Occipital lobe (tissue), 2 donors: ENCODE results near the gene TMEM245. TPM values are rescaled to one million over a fixed set of nuclear protein-coding genes. Genes with fewer than 3 reads are reported as not detected.

Experiments used
- DNase-seq: peaks from one replicate; lab custom pipeline; 2025; lab: John Stamatoyannopoulos, UW
- total RNA-seq: library from RNA; depleted of rRNA; stranded (reverse); fragments of >200 nt; gene quantifications from one replicate; pipeline ENCODE4 v1.2.3, GENCODE V29; 2014

Gene TMEM245
- total RNA-seq, 1 donor from 2014 or later = 85.0 TPM

- no peak for DNase-seq
These were observed 91.3 kb downstream of the TMEM245 start for GRCh38 chr9:109028457-109028856.

- DNase-seq = no peak
These were observed 92.6 kb downstream of the TMEM245 start for GRCh38 chr9:109027176-109027575.

- no peak for DNase-seq
These were observed 93.4 kb downstream of the TMEM245 start for GRCh38 chr9:109026306-109026705.

GRCh38 chr9:109022873-109023272, 96.9 kb downstream of the TMEM245 start:
- DNase-seq = no peak

- DNase-seq = no peak
These were observed 98.9 kb downstream of the TMEM245 start for GRCh38 chr9:109020581-109021511.

GRCh38 chr9:109020113-109020512, 99.6 kb downstream of the TMEM245 start:
- no peak for DNase-seq

GRCh38 chr9:109019420-109019819, 100.3 kb downstream of the TMEM245 start:
- DNase-seq = no peak

GRCh38 chr9:109017493-109017892, 102.3 kb downstream of the TMEM245 start:
- no peak for DNase-seq

- no peak for DNase-seq
These were observed 102.7 kb downstream of the TMEM245 start for GRCh38 chr9:109017061-109017460.

- no peak for DNase-seq
These were observed 103.6 kb downstream of the TMEM245 start for GRCh38 chr9:109016132-109016531.

GRCh38 chr9:109014608-109015280, 105.0 kb downstream of the TMEM245 start:
- no peak for DNase-seq

GRCh38 chr9:109013679-109014607, 105.8 kb downstream of the TMEM245 start:
- DNase-seq = no peak

GRCh38 chr9:109012876-109013678, 106.7 kb downstream of the TMEM245 start, which contains the start of gene CTNNAL1:
CTNNAL1 (minus strand) TSS chr9:109013499; CDS start chr9:109013442, 57 bp downstream.
- DNase-seq = peak; percentile 89

GRCh38 chr9:109012009-109012875, 107.5 kb downstream of the TMEM245 start:
- peak; percentile 63 for DNase-seq

- no peak for DNase-seq
These were observed 108.5 kb downstream of the TMEM245 start for GRCh38 chr9:109011231-109011671.

GRCh38 chr9:109010746-109011145, 109.0 kb downstream of the TMEM245 start:
- no peak for DNase-seq

GRCh38 chr9:109005678-109006077, 114.1 kb downstream of the TMEM245 start:
- no peak for DNase-seq

- no peak for DNase-seq
These were observed 116.6 kb downstream of the TMEM245 start for GRCh38 chr9:109003116-109003515.

- no peak for DNase-seq
These were observed 117.6 kb downstream of the TMEM245 start for GRCh38 chr9:109002141-109002540.
